Smooth muscle cell (in vitro differentiated cells): ENCODE measurements around the gene ST6GALNAC4. TPM values are rescaled to one million over a fixed set of nuclear protein-coding genes. Genes with fewer than 3 reads are reported as not detected.
A peak's percentile ranks its signal among the peaks of the same experiment; 100 is the strongest.

Experiments used
- DNase-seq: peaks from one replicate; lab custom pipeline; 2025; ENCODE audit not compliant: unreplicated experiment; lab: John Stamatoyannopoulos, UW
- H2AFZ ChIP-seq: fragments of 200-600 bp; sonication (generic); 2 replicates; pipeline ENCODE4 v1.6.0; 2016; ENCODE audit warnings: antibody characterized with exemption, low read depth, mild to moderate bottlenecking
- H3F3A ChIP-seq: fragments of 200-600 bp; sonication (generic); 2 replicates; pipeline ENCODE4 v1.6.0; 2017; ENCODE audit warnings: antibody characterized with exemption, low read depth
- H3K27ac ChIP-seq: fragments of 200-600 bp; sonication (generic); 2 replicates; pipeline ENCODE4 v1.5.1; 2016; ENCODE audit warnings: low read depth, mild to moderate bottlenecking
- H3K27me3 ChIP-seq: fragments of 200-600 bp; sonication (generic); 2 replicates; pipeline ENCODE4 v1.6.1; 2016; ENCODE audit warnings: low read depth, mild to moderate bottlenecking
- H3K36me3 ChIP-seq: fragments of 200-600 bp; sonication (generic); 2 replicates; pipeline ENCODE4 v1.5.1; 2016; ENCODE audit warnings: low read depth
- H3K4me1 ChIP-seq: fragments of 200-600 bp; sonication (generic); 2 replicates; pipeline ENCODE4 v1.5.1; 2016; ENCODE audit warnings: low read depth
- H3K4me2 ChIP-seq: fragments of 200-600 bp; sonication (generic); 2 replicates; pipeline ENCODE4 v1.6.0; 2016; ENCODE audit warnings: mild to moderate bottlenecking
- H3K4me3 ChIP-seq: fragments of 200-600 bp; sonication (generic); 2 replicates; pipeline ENCODE4 v1.5.1; 2016; ENCODE audit warnings: mild to moderate bottlenecking
- H3K79me2 ChIP-seq: fragments of 200-600 bp; sonication (generic); 2 replicates; pipeline ENCODE4 v1.6.0; 2016; ENCODE audit warnings: low read depth, mild to moderate bottlenecking
- H3K9ac ChIP-seq: fragments of 200-600 bp; sonication (generic); 2 replicates; pipeline ENCODE4 v1.6.0; 2016; ENCODE audit warnings: low read depth
- H3K9me3 ChIP-seq: fragments of 200-600 bp; sonication (generic); replicated peaks from 2 replicates; pipeline ENCODE4 v1.5.1; 2016; ENCODE audit warnings: low read depth
- H4K20me1 ChIP-seq: fragments of 200-600 bp; sonication (generic); 2 replicates; pipeline ENCODE4 v1.6.0; 2016; ENCODE audit warnings: low read depth
- WGBS: methylation state at CpG from one replicate; pipeline ENCODE4 v1.1.7; 2016; ENCODE audit warnings: low lambda C conversion rate; 5-methylcytosine and 5-hydroxymethylcytosine counted together
- polyA plus RNA-seq: library from polyadenylated mRNA; unstranded; fragments of >200 nt; fragmentation: Nextera tagmentation; extraction: Ambion mirVana; gene quantifications from 2 replicates; pipeline ENCODE4 v1.2.1, GENCODE V29; 2016
- total RNA-seq: library from RNA; depleted of rRNA; stranded (reverse); fragments of >200 nt; gene quantifications from 2 replicates; pipeline ENCODE4 v1.2.3, GENCODE V29; 2014
- TF ChIP-seq, protein P1 (sequence below): fragments of 200-600 bp; sonication (generic); IDR thresholded peaks from 2 replicates; pipeline ENCODE4 v1.5.1; 2017; ENCODE audit warnings: borderline replicate concordance, mild to moderate bottlenecking, antibody characterized with exemption; ENCODE audit not compliant: insufficient read depth, poor library complexity, severe bottlenecking

ST6GALNAC4 gene
- total and polyA plus RNA-seq, 2 experiments from 2014 or later, result 12.1 to 22.5 TPM

DNA sequence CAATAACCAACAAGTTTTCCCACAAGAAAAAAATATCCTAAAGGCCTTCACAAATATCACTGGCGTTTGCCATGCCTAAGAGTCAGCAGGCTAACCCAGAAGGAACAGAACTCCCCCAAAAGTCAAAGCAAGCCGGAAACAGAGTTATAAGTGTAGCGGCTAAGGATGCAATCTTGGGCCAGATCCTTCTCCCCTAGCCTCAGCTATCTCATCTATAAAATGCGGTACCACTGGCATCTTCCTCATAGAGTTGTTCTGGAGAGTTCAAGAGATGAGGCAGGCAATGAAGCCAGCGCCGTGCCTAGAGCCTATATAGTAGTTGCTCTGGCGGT lies 20.2 kb upstream of the ST6GALNAC4 start:
- H3K9ac ChIP-seq, result peak overlapping the region; percentile 75
- no peaks in the 10 kb centered on the region for H3K9me3 ChIP-seq
- DNase-seq, result no peak
- H3K4me2 ChIP-seq, result peak overlapping the region; percentile 96
- H3K4me1 ChIP-seq, result peaks cover 14% of the 10 kb centered on the region
- peaks cover 6% of the 10 kb centered on the region for H3F3A ChIP-seq
- TF ChIP-seq, protein P1, sequence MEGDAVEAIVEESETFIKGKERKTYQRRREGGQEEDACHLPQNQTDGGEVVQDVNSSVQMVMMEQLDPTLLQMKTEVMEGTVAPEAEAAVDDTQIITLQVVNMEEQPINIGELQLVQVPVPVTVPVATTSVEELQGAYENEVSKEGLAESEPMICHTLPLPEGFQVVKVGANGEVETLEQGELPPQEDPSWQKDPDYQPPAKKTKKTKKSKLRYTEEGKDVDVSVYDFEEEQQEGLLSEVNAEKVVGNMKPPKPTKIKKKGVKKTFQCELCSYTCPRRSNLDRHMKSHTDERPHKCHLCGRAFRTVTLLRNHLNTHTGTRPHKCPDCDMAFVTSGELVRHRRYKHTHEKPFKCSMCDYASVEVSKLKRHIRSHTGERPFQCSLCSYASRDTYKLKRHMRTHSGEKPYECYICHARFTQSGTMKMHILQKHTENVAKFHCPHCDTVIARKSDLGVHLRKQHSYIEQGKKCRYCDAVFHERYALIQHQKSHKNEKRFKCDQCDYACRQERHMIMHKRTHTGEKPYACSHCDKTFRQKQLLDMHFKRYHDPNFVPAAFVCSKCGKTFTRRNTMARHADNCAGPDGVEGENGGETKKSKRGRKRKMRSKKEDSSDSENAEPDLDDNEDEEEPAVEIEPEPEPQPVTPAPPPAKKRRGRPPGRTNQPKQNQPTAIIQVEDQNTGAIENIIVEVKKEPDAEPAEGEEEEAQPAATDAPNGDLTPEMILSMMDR, result no peak
- peaks cover 21% of the 10 kb centered on the region for H3K79me2 ChIP-seq
- H4K20me1 ChIP-seq, result peaks cover 13% of the 10 kb centered on the region
- peak overlapping the region; percentile 64 for H3K4me3 ChIP-seq
- H3K36me3 ChIP-seq, result no peaks in the 10 kb centered on the region
- no peak overlapping the region for H2AFZ ChIP-seq
- H3K27ac ChIP-seq, result peak overlapping the region; percentile 41
- no peaks in the 10 kb centered on the region for H3K27me3 ChIP-seq
- WGBS, result 18% methylated on average over 7 of the region's 7 CpGs

DNA sequence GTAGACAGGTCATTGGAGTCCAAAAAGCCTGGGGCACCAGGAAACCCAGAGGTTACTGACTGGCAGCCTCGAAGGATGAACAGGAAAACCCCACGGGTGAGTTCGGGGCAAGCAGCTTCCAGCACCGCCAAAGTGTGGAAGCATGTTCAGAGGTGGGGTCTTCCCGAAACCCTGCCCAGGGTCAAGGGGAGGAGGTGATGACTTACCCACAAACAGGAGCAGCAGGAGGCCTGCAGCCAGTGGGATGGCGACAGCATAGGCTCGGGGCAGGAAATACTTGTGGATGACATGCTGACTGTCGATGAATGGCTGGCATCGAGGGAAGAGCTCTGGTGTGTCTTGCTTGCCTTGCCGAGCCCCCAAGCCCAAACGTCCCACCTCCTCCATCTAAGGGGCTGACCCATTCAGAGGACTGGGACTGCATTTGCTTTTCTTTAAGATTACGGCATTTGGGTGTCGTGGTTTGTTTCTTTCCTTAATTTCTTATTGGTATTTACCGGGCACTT lies 19.6 kb upstream of the ST6GALNAC4 start:
- 91% methylated on average over 14 of the region's 14 CpGs for WGBS
- peak overlapping the region; percentile 96 for H3K4me2 ChIP-seq

DNA sequence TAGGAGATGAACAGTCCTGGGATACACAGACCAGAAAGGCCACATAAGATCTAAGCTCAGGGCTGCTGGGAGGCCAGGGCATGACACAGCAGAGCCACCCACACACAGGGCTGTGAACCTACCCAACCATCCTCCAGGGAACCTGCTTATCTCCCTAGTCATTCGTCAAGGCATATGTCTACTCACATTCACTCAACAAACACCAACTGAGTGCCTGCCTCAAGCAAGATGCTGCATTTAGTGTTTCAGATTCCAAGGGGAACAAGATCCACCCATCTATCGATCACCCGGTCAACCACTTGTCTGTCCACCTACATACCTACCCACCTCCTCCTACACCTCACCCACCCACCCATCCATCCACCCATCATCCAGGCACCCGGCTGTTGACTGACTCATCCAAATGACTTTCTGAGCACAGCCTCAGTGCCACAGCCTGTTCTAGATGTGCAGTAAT lies 19.0 kb upstream of the ST6GALNAC4 start:
- no peak overlapping the region for H3K9ac ChIP-seq
- H3K79me2 ChIP-seq, result peaks cover 21% of the 10 kb centered on the region
- DNase-seq, result no peak
- TF ChIP-seq, protein P1, result no peak
- peaks cover 6% of the 10 kb centered on the region for H3F3A ChIP-seq
- H3K27me3 ChIP-seq, result no peaks in the 10 kb centered on the region
- H3K27ac ChIP-seq, result peak overlapping the region; percentile 17
- H3K4me3 ChIP-seq, result no peak overlapping the region
- peaks cover 13% of the 10 kb centered on the region for H4K20me1 ChIP-seq
- peak overlapping the region; percentile 96 for H3K4me2 ChIP-seq
- peaks cover 14% of the 10 kb centered on the region for H3K4me1 ChIP-seq
- 44% methylated on average over 4 of the region's 4 CpGs for WGBS
- no peaks in the 10 kb centered on the region for H3K36me3 ChIP-seq
- H2AFZ ChIP-seq, result no peak overlapping the region
- H3K9me3 ChIP-seq, result no peaks in the 10 kb centered on the region

More for the DNA sequence above, 19.6 kb upstream of the ST6GALNAC4 start:
- TF ChIP-seq, protein P1, result no peak
- peaks cover 6% of the 10 kb centered on the region for H3F3A ChIP-seq
- H3K4me3 ChIP-seq, result peak overlapping the region; percentile 64
- peaks cover 13% of the 10 kb centered on the region for H4K20me1 ChIP-seq
- H3K27ac ChIP-seq, result peak overlapping the region; percentile 17
- H3K36me3 ChIP-seq, result no peaks in the 10 kb centered on the region
- no peaks in the 10 kb centered on the region for H3K9me3 ChIP-seq
- H3K79me2 ChIP-seq, result peaks cover 21% of the 10 kb centered on the region
- H3K27me3 ChIP-seq, result no peaks in the 10 kb centered on the region
- H2AFZ ChIP-seq, result no peak overlapping the region
- peaks cover 14% of the 10 kb centered on the region for H3K4me1 ChIP-seq
- no peak for DNase-seq
- H3K9ac ChIP-seq, result peak overlapping the region; percentile 75

DNA sequence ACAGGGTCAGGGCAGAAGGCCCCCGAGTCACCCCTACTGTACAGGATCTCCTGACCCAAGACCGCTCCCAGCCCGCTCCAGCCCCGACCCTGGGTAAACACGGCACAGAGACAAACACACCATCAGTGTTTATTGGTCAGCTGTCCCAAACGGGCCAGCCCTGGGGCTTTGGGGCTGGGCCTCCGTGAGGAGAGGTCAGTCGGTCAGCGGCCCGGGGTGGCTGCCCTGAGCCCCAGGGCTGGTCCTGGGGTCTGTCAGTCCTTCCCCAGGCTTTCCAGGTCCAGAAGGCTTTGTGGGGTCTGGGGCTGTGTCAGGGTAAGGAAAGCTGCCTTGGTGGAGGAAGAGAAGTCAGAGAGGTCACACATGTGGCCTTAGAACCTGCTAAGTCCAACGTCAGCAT lies 18.1 kb upstream of the ST6GALNAC4 start:
- no peak overlapping the region for H3K4me2 ChIP-seq
- H3K27ac ChIP-seq, result no peak overlapping the region
- H3K9me3 ChIP-seq, result no peaks in the 10 kb centered on the region
- H2AFZ ChIP-seq, result no peak overlapping the region
- no peak overlapping the region for H3K4me3 ChIP-seq
- peaks cover 6% of the 10 kb centered on the region for H3F3A ChIP-seq
- H3K79me2 ChIP-seq, result peaks cover 21% of the 10 kb centered on the region
- TF ChIP-seq, protein P1, result no peak
- no peaks in the 10 kb centered on the region for H3K27me3 ChIP-seq
- no peak for DNase-seq
- peaks cover 18% of the 10 kb centered on the region for H3K4me1 ChIP-seq
- H3K36me3 ChIP-seq, result no peaks in the 10 kb centered on the region
- H3K9ac ChIP-seq, result no peak overlapping the region
- H4K20me1 ChIP-seq, result peaks cover 13% of the 10 kb centered on the region
- 87% methylated on average over 11 of the region's 11 CpGs for WGBS
